Measurements from ENCODE around the gene UBA6. TPM values are rescaled to one million over a fixed set of nuclear protein-coding genes. Genes with fewer than 3 reads are reported as not detected.

Gene UBA6
- total and polyA plus RNA-seq, 9 of the 15 experiments (the other 6 are each of a cell fraction or from before 2014, with no cell fraction given) = 22.9 to 139 (median 94.6) TPM

DNA sequence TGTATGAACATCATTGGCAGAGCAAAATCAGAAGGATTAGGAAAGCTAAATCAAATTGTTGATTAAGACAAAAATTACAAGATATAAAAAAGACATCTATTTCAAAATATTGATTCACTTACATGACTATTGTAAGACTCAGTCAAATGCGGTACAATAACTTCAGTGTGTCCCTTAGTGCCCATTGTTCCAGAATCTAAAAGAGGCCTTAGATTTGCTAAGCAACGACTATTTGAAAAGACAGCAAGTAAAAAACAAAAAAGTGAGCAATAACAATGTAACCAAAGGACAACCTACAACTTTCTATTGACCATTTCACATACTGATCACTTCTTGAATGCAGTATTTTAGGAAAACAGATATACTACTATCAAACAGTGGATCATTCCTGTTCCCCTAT, 65.6 kb downstream of the UBA6 start (continued):
- TF ChIP-seq, protein P1, sequence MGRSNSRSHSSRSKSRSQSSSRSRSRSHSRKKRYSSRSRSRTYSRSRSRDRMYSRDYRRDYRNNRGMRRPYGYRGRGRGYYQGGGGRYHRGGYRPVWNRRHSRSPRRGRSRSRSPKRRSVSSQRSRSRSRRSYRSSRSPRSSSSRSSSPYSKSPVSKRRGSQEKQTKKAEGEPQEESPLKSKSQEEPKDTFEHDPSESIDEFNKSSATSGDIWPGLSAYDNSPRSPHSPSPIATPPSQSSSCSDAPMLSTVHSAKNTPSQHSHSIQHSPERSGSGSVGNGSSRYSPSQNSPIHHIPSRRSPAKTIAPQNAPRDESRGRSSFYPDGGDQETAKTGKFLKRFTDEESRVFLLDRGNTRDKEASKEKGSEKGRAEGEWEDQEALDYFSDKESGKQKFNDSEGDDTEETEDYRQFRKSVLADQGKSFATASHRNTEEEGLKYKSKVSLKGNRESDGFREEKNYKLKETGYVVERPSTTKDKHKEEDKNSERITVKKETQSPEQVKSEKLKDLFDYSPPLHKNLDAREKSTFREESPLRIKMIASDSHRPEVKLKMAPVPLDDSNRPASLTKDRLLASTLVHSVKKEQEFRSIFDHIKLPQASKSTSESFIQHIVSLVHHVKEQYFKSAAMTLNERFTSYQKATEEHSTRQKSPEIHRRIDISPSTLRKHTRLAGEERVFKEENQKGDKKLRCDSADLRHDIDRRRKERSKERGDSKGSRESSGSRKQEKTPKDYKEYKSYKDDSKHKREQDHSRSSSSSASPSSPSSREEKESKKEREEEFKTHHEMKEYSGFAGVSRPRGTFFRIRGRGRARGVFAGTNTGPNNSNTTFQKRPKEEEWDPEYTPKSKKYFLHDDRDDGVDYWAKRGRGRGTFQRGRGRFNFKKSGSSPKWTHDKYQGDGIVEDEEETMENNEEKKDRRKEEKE (IDR thresholded peaks at IDR 0.05; ENCODE audit: borderline replicate concordance in 1 of 2, control insufficient read depth in 1 of 2, low read depth in 2 of 2, low read length in 1 of 2) = no peak
- TF ChIP-seq, protein P2, sequence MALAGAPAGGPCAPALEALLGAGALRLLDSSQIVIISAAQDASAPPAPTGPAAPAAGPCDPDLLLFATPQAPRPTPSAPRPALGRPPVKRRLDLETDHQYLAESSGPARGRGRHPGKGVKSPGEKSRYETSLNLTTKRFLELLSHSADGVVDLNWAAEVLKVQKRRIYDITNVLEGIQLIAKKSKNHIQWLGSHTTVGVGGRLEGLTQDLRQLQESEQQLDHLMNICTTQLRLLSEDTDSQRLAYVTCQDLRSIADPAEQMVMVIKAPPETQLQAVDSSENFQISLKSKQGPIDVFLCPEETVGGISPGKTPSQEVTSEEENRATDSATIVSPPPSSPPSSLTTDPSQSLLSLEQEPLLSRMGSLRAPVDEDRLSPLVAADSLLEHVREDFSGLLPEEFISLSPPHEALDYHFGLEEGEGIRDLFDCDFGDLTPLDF (CRISPR knock-in tag; IDR thresholded peaks at IDR 0.05) = no peak
- TF ChIP-seq POLR2H (tag; IDR thresholded peaks at IDR 0.05; ENCODE audit: low read depth) (no peak), CSDE1 (IDR thresholded peaks at IDR 0.05) (no peak), ZNF316 (IDR thresholded peaks at IDR 0.05) (no peak), CAMTA2 (CRISPR knock-in tag; conservative IDR thresholded peaks at IDR 0.05) (no peak)

DNA sequence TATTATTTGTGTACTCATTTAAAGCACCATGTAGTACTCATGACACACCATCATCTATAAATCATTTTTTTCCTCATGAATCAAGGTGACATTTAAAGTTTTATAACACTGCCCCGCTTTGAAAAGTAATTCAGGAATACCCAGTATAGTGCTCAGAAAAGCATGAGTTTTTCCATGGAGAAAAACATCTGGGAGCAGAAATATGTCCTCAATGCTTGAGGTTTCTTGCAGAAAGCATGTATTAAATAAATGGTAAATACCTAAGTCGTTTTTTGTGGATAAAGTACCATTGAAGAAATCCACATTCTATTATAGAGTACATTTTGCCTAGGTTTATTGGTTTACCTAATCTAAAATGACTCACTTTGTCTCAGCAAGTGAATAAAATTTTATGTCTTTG, 66.2 kb downstream of the UBA6 start:
- H2AFZ ChIP-seq (ENCODE audit: low read depth, low read length) = no peak overlapping the region
- no peak for DNase-seq (ENCODE audit: extremely low read depth in 1 of 4, low spot score in 3 of 4)
- H4K20me1 ChIP-seq (replicated peaks; ENCODE audit: control insufficient read depth, insufficient read depth, low read length) = no peaks in the 10 kb centered on the region
- no peak overlapping the region for H3K4me2 ChIP-seq (ENCODE audit: insufficient read depth, low read length)
- intact Hi-C loops (cut with micrococcal nuclease) = no loop called here
- no peaks in the 10 kb centered on the region for H3K4me1 ChIP-seq (replicated peaks in 1 of 2; ENCODE audit: control insufficient read depth in 2 of 2, insufficient read depth in 2 of 2, low read length in 2 of 2)
- H3K9me3 ChIP-seq (replicated peaks; ENCODE audit: control insufficient read depth, insufficient read depth, low read depth, low read length) = peaks cover 2% of the 10 kb centered on the region; the same call in 1 of the 2 replicates
- no peak overlapping the region for H3K9ac ChIP-seq (ENCODE audit: insufficient read depth in 1 of 2, low read depth in 2 of 2, low read length in 2 of 2)
- ATAC-seq = no peak
- 75% methylated on average over 2 of the region's 2 CpGs for WGBS (ENCODE audit: insufficient coverage, low coverage, missing lambda C conversion rate)
- POLR2A ChIA-PET = no interaction called here
- no peaks in the 10 kb centered on the region for H3K9me1 ChIP-seq (ENCODE audit: control insufficient read depth, insufficient read depth, low read length)
- H3K27me3 ChIP-seq (ENCODE audit: control insufficient read depth in 2 of 2, insufficient read depth in 2 of 2, low read length in 2 of 2) = no peaks in the 10 kb centered on the region
- no peak overlapping the region for H3K4me3 ChIP-seq
- CTCF ChIA-PET (ENCODE audit: low intra/inter-chr PET ratio) = no interaction called here
- H3K79me2 ChIP-seq (ENCODE audit: control insufficient read depth, insufficient read depth, low read length) = no peaks in the 10 kb centered on the region
- no peak for FAIRE-seq
- H3K36me3 ChIP-seq (ENCODE audit: control insufficient read depth, insufficient read depth, low read length) = peaks cover 79% of the 10 kb centered on the region
- in situ Hi-C loops (cut with MboI) = no loop called here
- no peak overlapping the region for H3K27ac ChIP-seq (ENCODE audit: extremely low read depth, low read depth, low read length)
- no TSS peak for BruUV-seq (replicated peaks)
- TF ChIP-seq ZNF589 (CRISPR knock-in tag; IDR thresholded peaks at IDR 0.05; ENCODE audit: low read depth) (no peak), ZNF146 (CRISPR knock-in tag; IDR thresholded peaks at IDR 0.05; ENCODE audit: unreplicated experiment) (no peak), ESRRB (CRISPR knock-in tag; IDR thresholded peaks at IDR 0.05; ENCODE audit: borderline replicate concordance) (no peak), GABPB2 (CRISPR knock-in tag; conservative IDR thresholded peaks at IDR 0.05) (no peak)
- TF ChIP-seq, protein P3, sequence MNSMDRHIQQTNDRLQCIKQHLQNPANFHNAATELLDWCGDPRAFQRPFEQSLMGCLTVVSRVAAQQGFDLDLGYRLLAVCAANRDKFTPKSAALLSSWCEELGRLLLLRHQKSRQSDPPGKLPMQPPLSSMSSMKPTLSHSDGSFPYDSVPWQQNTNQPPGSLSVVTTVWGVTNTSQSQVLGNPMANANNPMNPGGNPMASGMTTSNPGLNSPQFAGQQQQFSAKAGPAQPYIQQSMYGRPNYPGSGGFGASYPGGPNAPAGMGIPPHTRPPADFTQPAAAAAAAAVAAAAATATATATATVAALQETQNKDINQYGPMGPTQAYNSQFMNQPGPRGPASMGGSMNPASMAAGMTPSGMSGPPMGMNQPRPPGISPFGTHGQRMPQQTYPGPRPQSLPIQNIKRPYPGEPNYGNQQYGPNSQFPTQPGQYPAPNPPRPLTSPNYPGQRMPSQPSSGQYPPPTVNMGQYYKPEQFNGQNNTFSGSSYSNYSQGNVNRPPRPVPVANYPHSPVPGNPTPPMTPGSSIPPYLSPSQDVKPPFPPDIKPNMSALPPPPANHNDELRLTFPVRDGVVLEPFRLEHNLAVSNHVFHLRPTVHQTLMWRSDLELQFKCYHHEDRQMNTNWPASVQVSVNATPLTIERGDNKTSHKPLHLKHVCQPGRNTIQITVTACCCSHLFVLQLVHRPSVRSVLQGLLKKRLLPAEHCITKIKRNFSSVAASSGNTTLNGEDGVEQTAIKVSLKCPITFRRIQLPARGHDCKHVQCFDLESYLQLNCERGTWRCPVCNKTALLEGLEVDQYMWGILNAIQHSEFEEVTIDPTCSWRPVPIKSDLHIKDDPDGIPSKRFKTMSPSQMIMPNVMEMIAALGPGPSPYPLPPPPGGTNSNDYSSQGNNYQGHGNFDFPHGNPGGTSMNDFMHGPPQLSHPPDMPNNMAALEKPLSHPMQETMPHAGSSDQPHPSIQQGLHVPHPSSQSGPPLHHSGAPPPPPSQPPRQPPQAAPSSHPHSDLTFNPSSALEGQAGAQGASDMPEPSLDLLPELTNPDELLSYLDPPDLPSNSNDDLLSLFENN (IDR thresholded peaks at IDR 0.05; ENCODE audit: low read depth in 2 of 2, low read length in 2 of 2) = no peak
- TF ChIP-seq, protein P4, sequence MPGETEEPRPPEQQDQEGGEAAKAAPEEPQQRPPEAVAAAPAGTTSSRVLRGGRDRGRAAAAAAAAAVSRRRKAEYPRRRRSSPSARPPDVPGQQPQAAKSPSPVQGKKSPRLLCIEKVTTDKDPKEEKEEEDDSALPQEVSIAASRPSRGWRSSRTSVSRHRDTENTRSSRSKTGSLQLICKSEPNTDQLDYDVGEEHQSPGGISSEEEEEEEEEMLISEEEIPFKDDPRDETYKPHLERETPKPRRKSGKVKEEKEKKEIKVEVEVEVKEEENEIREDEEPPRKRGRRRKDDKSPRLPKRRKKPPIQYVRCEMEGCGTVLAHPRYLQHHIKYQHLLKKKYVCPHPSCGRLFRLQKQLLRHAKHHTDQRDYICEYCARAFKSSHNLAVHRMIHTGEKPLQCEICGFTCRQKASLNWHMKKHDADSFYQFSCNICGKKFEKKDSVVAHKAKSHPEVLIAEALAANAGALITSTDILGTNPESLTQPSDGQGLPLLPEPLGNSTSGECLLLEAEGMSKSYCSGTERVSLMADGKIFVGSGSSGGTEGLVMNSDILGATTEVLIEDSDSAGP (CRISPR knock-in tag; IDR thresholded peaks at IDR 0.05) = no peak

Measured in K562 (cell line).